ENCODE data around the gene EPHA3. TPM values are rescaled to one million over a fixed set of nuclear protein-coding genes. Genes with fewer than 3 reads are reported as not detected.

EPHA3 gene
- total RNA-seq, 1 donor from 2014 or later, result 0.40 TPM

- no peak for ATAC-seq
Observed at GRCh38 chr3:89467898-89468363, 360.5 kb downstream of the EPHA3 start.

GRCh38 chr3:89472101-89472500 is 364.7 kb downstream of the EPHA3 start:
- no peak for ATAC-seq

DNA sequence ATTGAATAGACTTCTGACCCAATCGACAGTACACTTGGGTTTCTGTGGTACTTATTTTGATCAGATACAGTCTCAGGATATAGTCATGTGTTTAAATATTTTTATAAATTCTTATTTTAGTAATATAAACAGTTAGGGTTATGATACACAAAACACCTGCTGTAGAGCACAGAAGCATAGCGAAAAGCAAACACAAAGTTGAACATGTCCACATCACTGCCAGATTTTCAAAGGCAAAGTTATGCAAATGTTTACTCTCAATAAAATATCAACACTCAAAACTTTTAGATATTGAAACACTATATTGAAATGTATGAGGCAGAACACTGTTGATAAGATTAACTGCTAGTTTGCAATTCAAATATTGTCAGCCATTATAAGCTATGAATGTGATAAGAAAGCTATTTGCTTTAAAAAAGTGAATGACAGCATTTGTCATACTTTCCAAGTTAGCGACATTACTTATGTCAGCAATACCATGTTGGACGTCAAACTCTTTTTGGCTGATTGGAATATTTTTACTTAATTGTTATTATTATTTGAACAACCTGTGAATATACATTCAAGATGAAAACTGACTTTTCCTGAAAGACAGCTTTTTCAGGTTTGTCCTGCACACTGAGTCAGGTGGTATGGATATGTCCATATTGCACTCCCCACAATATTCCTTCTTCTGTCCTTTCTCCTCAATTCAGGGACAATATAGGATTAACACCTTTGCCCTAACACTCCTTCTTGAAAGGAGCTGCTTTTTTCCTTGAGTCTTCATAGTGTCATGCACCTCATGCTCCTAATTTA is 367.1 kb downstream of the EPHA3 start:
- ATAC-seq, result no peak

- ATAC-seq, result no peak
Observed at GRCh38 chr3:89488800-89489580, 381.6 kb downstream of the EPHA3 start.

GRCh38 chr3:89490129-89490528 is 382.7 kb downstream of the EPHA3 start:
- no peak for ATAC-seq

DNA sequence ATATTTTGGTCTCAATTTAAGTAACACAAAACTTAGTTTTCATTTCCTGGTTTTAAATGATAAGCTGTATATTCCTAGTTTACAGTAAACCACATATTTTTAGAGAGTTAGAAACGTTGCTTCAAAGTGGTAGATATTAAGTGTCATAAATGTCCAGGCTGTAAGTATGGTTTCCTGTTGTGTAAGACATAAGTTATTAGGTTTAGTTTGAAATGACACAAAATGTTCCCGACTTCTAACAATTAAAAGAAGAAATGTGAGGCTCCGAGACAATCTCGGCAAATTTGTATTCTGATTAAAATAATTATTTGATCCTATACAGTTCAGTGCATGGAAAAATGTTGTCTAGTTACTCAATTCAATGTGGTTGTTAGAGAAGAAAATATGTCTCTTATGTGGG is 387.3 kb downstream of the EPHA3 start:
- ATAC-seq, result no peak

- ATAC-seq, result no peak
Observed at GRCh38 chr3:89503891-89504391, 396.5 kb downstream of the EPHA3 start.

GRCh38 chr3:89504432-89504831 is 397.0 kb downstream of the EPHA3 start:
- ATAC-seq, result no peak

- ATAC-seq, result no peak
Observed at GRCh38 chr3:89506462-89507103, 399.2 kb downstream of the EPHA3 start.

DNA sequence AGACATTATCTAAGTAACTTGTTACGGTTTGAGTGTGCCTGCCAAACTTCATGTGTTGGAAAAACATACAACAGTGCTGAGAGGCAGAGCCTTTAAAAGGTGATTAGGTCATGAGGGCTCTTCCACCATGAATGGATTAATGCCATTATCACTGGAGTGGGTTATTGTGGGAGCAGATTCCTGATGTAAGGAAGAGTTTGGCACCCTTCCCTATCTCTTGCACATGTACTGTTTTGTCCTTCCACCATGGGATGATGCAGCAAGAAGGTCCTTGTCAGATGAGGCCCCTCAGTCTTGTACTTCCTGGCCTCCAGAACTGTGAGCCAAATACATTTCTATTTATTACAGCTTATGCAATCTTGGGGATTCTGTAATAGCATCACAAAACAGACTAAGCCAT is 413.9 kb downstream of the EPHA3 start:
- ATAC-seq, result no peak

DNA sequence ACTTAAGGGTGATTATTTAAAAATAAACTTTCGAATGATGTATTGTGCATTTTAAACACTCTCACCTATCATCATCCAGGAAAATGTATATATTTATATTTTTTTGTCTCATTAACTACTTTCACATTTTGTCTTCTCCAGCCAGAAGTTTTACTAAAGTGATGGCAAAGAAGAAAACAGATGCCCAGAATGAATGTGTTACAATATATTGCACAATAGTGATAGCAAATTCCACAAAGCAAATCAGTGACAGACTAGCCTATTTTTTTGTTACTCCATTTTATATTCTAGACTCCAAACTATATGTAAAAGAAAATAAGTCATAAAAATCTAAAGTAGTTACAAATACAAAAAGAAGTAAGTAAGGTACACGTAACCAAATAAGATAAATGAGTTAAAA is 414.7 kb downstream of the EPHA3 start:
- ATAC-seq, result no peak

GRCh38 chr3:89525609-89526008 is 418.2 kb downstream of the EPHA3 start:
- ATAC-seq, result no peak

DNA sequence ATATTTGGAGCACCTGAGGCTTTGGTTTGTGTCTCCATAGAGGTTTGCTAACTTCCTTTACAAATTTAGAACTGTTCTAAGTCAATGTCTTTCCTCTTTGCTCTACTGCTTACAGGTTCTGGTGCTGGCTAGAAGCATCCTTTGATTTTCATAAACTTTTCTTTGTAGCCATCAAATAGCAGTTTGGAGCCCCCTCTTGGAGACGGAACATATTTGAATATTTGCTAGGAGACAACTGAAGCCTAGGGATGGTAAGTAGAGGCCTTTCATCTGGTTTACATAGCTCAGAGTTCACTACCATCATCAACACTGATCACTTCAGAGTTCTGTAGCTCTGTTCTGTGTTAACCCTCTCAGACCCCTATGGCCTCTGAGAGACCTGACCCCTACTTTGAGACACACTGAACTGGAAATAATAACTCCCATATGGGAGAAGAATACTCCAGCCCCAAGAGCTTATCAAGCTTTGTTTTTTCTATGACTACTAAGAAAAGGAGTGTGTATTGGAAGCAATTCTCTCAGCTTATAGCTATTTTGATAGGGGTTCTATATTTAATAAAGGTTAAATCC is 420.4 kb downstream of the EPHA3 start:
- ATAC-seq, result no peak
